ENCODE results near the gene BBC3.
A peak's percentile ranks its signal among the peaks of the same experiment; 100 is the strongest.

The BBC3 gene

DNA sequence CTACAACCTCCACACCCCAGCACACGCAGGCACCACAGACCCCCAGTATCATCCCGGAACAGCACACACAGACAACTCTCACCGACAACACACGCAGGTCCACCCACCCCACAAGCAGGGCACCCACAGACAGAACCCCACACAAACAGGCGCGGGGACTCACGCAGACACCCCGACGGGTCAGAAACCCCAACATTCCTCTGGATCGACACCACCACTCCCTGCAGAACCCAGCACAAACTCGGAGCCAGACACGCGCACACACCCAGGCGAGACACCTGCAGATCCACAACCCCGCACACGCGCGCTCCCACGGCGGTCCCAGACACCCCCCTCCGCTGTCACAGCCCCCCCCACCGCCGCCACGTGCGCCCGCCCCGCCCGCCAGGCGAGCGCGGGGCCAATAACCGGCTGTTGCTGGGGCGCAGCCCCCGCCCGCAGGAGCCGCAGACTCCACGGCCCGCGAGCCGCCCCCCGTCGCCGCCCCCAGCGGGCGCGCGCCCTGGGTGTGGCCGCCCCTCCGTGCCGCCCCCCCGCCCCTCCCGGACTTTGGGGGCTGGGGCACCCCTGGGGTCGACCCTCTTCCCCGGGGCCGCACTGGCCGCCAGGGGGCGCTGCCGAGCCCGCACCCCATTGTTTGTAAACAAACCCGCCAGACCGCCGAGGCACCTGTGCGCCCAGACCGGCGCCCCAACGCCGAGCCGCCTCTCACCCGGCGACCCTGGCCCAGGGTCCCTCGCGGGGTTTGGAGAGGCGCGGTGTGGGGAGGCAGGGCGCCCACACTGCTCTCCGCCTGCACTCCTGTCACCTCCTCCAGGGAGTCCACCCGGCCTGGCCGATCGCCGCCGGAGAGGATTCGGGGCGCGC is 712 bp downstream of the BBC3 start:
- no peak for DNase-seq

DNA sequence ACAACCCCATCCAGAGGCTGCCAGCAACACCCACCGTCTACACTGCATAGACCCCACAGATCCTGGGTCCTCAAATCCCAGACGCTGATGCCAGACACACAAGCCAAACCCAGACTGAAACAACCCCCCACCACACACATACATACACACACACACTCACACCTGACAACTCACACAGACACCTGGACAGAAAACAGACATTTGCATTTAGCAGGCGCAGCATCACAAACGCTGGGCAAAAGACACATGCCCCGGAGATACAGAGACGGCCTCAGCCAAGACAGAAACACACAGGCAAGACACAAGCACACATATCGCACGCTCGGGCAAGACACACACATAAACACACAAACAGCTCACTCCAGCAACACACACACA is 1.3 kb downstream of the BBC3 start:
- peak; percentile 13 for DNase-seq

DNA sequence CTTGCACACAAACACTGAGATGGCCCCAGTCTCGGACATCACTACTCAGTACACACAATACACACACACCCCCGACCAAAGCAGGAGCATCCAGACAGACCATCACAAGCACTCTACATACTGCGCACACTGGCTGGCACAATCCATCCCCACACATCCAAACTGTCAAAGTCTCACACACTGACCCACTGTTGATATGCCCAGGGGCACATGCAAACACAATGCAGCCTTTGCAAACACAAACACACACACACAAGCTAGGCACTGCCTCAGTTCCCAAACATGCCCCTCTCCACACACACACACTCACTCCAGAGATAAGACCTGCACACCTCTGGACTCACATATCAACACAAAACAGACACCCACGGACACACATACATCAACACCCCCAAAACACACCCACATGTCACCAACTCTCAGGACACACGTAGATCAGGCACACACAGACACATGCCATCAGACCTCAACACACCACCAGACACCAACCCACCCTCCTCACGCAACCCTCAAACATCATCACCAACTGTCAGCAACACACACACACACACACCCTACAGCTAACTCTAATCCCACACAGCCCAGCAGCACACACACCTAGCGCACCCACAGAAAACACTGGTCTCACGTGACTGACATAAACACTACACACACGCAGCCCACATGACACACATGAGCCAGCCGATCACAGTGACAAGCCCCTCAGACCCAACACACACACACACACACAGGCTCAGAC is 1.9 kb downstream of the BBC3 start:
- no peak for DNase-seq

DNA sequence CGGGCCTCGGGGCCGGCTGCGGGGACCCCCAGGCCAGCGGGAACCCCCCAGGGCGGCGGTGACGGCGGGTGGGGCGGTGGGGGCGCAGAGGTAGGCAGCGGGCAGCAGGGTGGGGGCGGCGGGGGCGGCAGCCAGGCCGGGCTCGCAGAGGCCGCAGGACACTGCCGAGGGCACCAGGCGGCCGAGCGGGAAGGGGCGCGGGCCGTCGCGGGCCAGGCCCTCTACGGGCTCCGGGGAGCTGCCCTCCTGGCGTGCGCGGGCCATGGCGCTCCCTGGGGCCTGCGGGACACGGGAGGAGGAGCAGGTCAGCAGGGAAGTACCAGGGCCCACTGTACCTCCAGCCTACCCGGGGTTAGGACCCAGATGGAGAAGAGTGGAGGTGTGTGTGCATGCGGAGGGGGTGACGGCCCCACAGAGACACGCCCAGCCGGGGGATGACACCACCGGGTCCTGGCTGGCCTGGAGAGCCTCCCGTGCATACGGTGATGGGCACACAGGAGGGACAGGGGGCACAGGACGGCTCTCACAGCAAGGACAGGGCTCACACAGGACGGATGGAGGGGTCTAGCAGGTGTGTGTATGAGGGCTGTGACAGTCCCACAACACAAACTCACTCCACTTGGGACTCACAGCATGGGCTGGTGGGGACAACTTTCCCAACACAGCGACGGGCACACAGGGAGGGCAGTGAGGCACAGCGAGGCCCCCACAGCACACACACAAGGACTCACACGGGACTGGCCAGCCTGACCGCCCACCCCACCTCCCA is 2.6 kb downstream of the BBC3 start:
- no peak for DNase-seq

DNA sequence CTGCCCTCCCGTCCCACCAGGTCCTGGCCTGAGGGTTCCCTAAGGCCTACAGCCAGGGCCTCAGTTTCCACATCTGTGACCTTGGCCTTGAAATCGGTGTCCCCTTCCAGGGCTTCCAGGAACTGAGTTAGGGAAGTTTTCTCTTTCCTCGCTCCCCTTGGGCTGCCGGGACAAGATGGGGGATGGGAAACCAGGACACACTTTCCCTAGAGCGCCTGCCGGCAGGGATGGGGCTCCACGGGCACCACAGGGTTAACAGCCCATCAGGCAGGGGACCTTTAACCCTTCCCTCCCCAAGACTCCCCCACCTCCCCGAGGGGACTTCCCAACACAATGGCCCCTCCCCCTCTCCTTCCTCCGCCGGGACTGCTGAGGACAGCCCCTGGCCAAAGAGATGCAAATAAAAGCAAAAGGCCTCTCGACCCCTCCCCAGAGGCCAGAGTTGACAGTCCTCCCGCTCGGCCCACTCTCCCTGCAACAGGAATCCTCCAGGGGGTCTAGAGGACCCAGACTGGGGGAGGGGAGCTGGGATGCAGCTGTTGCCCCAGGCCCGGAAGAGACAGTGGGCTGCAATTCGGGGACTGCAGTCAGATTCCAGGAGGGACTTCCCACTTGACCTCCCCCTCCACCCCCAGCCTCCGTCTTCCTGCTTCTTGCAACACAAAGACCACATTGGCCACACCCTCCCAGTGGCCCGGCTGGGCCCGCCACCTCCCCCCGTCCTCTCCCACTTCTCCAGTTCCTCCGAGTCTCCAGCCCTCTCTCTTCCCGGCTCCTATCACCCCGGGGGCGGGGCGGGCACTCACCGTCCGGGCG is 3.4 kb downstream of the BBC3 start:
- peak; percentile 51 for DNase-seq

DNA sequence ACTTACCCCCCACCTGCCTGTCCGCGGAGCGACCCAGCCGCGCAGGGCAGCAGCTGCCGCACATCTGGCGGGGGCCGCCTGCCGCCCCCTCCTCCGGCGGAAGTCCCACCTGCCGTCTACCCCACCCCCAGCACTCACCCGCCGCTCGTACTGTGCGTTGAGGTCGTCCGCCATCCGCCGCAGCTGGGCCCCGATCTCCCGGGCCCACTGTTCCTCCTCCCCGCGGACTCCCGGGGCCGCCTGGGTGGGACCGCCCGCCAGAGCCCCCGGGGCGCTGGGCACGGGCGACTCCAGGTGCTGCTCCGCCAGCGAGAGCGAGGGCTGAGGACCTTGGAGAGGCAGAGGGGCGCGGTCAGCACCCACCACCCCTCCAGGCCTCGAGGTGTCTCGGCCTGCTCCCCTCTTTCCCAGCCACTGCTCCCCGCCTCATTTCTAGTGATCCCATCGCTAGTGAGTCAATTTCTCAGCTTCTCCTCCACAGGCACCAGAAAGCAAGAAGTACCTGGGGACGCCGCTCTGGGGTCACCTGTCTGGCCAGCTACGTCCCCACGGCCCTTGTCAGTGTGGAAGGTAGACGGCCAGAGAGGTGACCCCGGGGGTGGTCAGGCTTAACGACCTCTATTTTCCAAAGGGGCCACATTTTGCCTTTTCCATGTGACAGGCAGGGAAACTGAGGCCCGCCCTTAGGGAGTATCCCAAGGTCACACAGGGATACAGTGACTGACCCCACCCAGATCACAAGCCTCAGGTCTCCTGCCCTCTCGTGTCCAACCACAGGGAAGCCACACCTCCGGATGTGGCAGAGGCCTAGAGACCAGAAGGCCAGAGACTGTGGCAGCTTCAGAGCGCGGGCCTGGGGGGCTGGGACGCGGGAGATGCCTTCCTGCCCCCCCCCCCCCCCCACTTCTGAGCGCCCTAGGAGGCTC is 4.3 kb downstream of the BBC3 start:
- no peak for DNase-seq

DNA sequence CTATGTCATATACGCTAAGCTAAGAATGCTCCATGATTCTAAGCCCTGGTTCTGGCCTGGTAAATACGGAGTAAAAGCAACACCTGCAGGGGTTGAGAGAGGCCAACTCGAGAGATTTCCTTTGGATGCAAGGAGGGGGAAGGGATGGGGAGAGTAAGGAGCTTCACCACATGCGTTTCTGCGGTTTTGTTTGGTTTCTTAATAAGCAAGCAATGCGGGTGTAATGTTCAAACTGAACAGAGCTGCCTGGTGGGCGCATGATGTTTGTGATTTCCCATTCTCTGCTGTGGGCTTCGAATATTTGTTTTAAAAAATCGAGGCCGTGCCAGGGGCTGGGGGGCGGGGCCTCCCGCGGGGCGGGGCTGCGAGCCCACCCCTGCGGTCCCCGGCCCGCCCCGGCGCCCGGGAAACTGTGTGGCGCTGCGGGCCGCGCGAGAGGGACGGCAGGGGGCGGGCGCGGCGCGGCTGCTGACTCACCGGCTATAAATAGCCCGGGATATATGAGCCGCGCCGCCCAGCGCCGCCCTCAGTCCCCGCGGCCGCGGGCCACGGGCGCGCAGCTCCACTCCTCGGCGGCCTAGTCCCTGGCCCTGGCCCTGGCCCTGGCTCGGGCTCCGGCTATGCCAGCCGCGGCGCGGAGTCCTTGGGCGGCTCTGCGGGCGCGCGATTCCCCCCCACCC is 5.1 kb downstream of the BBC3 start:
- peak; percentile 70 for DNase-seq

DNA sequence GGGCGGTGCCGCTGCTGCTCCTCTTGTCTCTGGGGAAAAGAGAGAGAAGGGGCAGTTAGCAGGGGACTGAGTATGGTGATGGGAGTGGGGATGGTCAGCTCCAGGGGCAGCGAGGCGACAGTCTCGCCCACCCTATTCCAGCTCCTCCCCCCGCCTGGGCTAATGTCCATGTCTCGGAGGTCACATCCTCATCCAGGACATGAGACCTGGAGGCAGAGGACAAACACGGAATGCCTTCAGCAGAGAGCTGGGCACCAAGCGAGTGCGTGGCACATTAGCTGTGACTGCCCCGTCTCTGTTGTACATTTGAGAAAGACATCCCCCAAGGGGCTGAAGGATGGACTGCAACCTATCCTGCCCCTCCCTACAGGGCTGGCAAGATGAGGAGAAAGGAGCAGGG is 9.1 kb downstream of the BBC3 start:
- no peak for DNase-seq

DNA sequence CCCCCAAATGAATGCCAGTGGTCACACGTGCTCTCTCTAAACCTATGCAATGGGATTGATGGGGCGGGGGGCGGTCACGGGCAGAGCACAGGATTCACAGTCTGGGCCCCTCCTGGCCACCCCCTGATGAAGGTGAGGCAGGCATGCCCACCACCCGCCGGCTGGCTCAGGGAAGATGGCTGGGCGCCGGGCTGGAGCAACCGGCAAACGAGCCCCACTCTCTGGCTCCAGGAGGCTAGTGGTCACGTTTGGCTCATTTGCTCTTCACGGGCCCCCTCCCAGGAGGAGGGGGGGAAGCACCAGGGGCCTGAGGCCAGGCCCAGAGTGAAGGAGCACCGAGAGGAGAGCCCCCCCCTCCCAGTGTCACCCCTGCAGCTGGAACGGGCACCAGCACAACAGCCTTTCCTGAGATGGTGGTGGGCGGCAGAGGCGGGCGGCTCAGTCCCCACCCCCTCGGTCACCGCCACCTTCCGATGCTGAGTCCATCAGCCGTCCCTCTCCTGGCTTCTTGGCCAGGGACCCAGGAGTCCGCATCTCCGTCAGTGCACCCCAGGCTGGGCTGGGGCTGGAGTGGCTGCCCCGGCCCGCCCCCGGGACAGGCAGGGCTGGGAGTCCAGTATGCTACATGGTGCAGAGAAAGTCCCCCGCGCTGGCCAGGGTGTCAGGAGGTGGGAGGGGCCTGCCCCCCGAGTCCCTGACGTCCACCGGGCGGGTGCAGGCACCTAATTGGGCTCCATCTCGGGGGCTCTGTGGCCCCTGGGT is 9.7 kb downstream of the BBC3 start:
- DNase-seq: no peak

DNA sequence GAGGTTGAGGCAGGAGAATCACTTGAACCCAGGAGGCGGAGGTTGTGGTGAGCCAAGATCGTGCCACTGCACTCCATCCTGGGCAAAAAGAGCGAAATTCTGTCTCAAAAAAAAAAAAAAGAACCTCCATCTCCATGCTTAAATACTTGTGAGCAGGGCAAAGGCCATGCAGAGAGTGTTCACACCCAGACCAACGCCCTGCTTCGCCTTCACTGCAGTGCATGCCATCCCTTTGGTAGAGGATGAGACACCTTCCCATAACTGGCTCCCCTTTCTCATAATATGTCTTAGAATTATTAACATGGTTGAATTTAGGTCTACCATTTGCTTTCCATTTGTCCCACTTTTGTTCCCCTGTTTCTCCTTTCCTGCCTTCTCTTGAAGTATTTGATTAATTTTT is 15.4 kb downstream of the BBC3 start:
- DNase-seq: no peak

DNA sequence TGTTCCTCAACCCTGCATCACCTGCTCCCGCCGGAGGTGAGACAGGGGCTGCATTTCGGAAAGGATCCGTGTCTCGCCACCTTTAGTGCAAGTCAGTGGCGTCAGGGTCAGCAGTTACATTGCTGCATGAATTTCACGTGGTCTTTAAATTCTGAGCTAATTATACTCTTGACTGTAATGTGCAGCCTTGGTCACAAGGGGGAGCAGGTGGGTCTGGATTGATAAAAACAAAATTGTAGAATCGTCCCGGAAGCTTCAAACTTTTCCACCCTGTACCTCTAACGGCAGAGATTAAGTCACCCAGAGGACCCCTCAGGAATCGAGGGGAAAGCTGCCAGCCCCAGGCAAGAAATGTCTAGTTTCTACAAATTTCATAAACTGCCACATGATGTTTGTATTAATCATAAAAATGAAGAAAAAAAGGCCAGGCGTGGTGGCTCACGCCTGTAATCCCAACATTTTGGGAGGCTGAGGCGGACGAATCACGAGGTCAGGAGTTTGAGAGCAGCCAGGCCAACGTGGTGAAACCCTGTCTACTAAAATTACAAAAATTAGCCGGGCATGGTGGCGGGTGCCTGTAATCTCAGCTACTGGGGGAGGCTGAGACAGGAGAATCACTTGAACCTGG is 20.2 kb downstream of the BBC3 start:
- DNase-seq: peak; percentile 77

DNA sequence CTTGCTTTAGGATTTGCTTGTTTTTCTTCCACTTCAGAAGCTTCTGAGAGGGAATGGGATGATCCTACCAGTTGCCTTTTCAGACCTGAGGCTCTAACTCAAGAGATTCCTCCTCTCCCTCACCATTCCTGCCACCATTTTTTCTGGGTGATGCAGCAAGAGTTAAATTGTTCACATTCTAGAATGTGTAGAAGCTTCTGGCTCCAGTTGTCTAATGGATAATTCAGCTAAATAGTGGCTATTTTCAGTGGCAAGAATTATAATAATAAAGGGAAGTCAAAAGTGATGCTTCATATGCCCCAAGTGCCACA is 20.9 kb downstream of the BBC3 start:
- no peak for DNase-seq

DNA sequence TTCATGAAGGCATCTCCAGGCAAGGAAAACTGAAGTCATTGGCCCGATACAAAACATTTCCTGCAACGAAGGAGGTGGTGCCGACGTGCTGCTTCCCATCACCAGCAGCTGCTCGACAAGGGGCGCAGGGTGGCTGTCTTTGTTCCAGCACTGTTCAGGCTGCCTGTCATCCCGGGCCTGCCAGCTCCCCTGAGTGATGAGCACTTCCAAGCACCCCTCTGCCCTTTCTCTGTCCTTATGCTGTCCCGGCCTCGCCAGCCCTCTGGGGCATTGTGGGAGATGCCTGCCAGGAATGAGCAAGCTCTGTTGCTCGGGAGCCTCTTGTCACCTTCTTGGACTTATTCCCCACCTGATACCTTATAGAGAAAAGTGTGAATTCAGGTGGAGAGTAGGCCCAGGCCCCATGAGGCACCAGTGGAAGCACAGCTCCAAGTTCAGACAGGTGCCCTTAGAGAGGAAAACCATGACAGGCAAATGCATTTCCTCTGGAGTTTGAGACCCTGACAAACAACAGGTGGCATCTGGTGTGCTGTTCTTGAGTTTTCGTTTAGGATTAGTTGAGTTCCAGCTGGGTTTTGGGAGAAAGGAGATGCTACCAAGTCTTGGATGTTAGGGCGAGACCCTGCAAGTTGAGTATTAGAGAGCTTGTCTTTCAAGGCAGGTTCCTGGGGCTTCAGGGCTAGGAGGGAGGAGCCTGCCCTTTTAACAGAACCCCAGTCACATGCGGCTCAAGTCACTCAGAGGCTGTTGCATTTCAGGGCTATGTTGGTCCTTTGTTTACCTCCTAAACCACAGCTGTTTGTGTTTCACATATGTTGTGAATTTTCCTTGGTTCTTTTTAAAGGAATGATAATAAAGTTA is 21.4 kb downstream of the BBC3 start:
- no peak for DNase-seq

DNA sequence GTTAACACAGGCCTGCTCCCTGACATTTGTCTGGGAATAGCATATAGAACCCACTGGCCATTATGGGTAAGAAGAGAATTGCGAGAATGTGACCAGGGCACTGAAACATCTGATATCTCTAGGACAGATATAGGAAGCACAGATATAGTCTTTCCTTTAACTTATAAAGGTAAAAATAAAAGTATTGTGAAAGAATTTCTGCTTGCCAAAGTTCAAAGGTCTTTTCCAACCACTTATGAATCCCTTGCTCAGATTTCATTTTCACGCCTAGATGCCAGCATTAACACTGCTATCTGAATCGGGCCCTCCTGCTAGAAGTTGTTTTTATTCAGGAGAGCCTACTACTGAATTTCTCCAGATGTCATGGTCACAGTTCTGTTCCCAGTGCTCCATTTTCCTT is 27.7 kb downstream of the BBC3 start:
- no peak for DNase-seq

DNA sequence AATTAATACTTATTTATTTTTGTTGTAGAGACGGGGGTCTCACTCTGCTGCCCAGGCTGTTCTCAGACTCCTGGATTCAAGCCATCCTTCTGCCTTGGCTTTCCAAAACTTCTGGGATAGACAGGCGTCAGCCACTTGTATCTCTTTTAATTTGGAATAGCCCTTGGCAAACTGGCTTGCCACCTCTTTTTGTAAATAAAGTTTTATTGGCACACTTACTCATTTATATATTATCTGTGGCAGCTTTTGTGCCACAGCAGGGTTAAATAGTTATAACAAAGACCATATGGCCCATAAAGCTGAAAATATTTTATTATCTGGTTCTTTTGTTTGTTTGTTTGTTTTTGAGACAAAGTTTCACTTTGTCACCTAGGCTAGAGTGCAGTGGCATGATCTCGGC is 30.5 kb downstream of the BBC3 start:
- no peak for DNase-seq

DNA sequence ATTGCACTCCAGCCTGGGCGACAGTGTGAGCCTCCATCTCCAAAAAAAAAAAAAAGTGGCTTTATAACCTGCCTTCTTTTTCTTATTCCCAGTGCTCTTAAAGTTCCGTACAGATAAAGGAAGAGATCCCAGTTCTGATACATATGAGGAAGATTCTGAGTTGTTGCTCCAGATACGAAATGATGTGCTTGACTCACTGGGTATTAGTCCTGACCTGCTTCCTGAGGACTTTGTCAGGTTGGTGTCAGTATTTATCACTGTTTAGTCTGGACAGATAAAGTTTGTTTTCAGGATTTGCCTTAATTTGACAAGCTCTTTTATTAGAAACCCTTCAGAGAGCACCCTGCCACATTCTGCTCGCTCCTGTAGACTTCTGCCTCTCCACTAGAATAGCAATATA is 33.9 kb downstream of the BBC3 start:
- DNase-seq: no peak

DNA sequence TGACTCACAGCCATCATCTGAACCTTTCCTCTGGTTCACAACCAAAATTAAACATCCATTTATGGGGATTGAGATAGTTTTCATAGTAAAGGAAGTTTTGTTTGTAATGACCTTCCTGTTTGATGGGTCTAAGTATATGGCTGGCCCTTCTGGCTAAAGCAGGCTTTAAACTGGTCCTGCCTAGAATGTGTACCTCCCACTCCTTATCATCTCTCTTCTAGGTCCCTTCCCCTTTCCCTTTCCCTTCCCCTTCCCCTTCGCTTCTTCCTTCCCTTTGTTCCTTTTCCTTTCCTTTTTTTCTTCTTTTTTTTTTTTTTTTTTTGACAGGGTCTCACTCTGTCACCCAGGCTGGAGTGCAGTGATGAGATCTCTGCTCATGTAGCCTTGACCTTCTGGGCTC is 35.6 kb downstream of the BBC3 start:
- no peak for DNase-seq

DNA sequence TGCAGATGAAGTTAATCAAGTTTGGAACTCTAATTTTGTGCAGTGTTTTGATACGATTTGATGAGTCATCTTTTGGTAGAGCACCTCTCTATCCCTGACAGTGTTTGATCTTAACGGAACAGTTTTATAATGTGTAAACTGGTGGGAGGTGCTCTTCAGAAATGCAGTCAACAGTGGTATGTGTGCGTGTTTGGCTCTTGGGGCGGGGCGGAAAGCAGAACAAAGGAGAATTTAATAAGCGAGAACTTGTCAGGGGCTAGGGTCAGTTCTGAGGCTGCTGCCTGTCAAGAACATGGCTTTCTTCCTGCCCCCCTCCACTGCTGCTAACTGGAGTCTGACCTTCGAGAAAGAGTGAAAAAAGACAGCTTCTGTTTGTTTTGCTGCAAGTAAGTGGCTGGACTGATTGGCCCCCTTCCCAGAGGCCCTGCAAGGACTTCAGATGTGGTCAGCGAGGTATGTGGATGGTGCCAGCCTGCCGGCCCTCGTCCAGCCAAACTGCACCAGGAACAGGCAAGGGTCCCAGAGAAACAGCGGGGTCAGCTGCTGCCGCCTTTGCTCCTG is 40.8 kb downstream of the BBC3 start:
- peak; percentile 84 for DNase-seq

Data from kidney glomerular epithelial cell (primary cell).